Stimulated activated CD8-positive, alpha-beta memory T cell treated with anti-CD3 and anti-CD28 coated beads, Interleukin-7, amount 100 ng/mL, for 4 hours (primary cell): ENCODE data around the gene BCAS4.

Experiments
- DNase-seq, 2 donors: peaks; one replicate each; pipeline ENCODE4 v3.0.0-alpha.2; 2020; ENCODE audit warnings: low read depth in 2 of 2

The BCAS4 gene

DNA sequence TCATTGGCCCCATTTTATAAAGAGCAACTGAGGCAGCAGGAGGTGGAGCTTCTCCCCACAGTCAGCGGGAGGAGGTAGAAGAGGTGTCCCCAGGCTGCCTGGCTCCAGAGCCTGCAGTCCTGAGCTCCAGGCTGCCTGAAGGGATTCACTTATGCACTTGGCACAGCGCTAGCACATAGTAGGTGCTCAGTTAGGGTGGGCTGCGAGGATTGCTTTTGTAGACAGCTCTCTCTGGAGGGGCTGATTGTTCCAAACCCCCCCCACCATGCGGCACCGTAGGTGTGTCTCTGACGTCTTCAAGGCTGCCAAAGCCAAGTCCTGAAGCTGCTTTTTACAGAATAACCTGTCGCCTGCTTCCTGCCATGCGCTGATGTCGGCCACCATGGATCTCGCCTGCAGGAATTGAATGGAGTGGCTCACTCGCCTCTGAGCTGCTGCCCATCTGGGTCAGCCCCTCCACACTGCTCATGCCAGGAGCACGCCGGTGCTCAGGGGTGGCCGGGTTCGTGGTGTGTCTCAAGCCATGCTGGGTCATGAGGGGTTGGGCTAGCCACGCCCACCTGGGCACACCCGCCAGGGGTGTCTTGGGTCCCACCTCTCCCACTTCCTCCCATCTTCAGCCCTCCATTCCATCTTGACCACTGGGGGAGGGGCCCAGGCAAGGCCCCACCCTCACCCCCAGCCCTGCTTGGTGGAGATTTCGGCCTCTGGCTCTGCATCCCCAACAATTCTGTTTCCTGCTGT lies 59.8 kb downstream of the BCAS4 start:
- DNase-seq, result no peak

DNA sequence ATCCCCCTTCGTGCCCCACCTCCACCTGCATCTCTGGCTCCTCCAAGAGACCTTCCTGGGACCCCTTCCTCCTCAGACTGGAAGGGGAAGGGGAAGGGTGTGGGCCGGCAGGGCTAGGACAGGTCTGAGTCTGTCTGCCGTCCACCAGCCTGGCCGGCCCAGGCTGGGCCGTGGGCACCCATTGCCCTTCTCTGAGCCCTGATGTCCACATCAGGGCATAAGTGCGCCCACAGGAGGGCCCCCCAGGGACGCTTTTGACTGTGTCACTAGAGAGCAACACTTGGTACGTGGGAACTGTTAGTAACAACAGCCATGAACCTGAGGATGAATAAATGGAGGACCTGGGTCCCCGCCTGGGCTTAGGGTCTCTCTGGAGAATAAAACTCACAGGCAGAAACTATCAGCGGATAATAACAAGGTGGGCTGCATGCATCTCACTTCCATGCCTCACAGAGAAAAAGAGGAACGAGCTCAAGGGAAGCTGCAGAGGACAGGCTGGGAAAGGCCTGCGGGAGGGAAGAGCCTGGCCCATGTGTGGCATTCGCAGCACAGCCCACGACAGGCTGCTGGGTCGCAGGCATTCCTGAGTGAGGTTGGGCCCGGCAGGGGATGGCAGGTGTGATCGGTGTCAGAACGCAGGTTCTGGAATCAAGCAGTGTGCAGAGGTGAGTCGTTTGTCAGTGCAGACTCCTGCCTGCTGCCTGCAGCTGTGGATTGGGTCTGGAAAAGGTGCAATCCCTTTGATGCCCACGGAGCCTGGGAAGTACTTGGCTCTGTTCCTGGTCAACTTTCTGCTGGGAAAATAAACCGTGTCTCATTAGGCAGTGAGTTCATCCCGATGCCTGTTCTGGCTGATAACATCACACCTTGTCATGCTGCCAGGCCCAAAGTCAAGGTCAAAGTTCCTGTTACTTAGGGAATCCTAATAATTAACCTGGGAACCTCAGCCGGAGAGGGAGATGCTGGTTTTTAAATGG lies 60.9 kb downstream of the BCAS4 start:
- DNase-seq, result no peak

DNA sequence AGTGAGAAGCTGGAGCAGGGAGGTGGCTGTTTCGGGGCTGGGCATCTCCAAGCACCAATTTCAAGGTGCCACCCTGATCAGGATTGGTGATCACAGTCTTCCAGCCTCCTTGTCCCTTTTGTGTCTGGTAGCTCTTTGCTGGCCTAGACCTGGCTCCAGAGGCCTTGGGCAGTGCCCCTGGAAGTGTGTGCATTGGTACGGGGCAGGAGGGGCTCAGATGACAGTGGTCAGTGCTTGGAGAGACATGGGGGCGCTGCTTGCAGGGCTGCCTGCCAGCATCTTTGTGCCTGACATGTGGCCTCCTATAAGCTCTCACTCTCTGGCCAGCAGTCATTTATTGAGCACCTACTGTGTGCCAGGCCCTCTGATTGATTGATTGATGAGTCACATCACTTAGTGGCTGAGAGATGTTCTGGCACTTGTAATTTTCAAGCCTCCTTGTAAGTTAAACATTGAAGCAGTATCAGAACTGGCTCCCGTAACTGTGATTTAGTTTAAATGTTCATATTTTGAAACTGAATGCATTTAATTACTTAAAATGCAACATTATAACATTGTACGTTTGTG lies 61.7 kb downstream of the BCAS4 start:
- no peak for DNase-seq

- no peak for DNase-seq
These were observed 62.5 kb downstream of the BCAS4 start for GRCh38 chr20:50857348-50857747.

DNA sequence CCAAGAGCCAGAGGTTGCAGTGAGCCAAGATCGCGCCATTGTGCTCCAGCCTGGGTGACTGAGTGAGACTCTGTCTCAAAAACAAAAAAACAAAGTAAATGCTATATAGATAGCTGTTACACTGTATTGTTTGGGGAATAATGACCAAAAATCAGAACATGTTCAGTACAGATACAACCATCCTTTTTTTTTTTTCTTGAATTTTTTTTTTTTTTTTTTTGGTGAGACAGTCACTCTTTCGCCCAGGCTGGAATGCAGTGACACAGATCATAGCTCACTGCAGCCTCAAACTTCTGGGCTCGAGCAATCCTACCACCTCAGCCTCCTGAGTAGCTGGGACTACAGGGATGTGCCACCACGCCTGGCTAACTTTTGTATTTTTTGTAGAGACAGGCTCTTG lies 63.7 kb downstream of the BCAS4 start:
- no peak for DNase-seq

DNA sequence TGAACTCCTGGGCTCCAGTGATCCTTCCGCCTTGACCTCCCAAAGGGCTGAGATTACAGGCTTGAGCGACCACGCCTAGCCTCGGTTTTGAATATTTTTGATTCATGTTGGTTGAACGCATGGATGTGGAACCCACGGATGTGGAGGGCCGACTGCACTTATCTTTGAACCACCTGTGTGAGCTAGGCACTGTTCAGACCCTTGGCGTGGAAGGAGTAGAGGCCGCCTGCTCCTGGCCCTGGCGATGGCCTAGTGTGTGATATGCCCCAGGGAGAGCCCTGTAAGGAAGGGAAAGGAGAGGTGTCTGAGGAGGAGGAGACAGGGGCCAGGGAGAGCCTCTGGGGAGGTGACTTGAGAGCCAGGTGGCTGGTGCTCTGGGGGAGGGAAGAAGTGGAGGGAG lies 64.3 kb downstream of the BCAS4 start:
- no peak for DNase-seq

- no peak for DNase-seq
These were observed 66.2 kb downstream of the BCAS4 start for GRCh38 chr20:50861012-50861411.

DNA sequence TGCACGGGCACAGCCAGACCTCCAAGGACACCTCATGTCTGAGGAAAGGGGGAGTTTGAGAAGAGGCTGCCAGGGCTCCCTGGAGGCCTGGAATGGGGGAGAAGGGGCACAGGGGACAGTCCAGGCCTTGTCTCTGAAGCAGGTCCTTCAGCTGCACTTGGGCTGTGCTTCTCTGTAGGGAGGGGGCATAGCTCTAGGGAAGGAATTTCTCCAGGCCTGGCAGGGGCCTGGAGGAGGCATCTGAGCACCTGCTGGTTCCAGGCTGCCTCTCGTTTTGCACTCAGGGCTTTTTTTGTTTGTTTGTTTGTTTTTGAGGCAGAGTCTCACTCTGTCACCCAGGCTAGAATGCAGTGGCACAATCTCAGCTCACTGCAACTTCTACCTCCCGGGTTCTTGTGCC lies 67.7 kb downstream of the BCAS4 start:
- no peak for DNase-seq

GRCh38 chr20:50865114-50865513 lies 70.3 kb downstream of the BCAS4 start:
- DNase-seq, result no peak

DNA sequence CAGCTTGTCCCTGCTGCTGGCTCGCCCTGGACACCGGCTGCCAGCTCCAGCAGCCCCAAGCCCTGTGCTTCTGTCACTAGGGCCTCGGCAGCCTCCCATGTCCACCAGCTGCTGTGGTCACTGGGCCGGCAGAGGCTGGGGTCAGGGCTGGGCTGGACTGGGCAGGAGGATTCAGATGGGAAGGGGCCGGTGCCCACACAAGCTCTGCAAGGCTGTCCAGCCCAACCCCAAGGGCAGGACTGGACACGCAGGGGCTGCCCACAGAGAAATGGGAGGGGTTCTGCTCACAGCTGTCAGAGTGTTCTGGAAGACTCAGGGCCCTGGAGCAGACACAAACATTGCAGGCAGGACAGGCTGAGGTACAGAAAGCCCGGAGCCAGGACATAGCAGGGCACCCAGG lies 70.7 kb downstream of the BCAS4 start:
- DNase-seq, result no peak

DNA sequence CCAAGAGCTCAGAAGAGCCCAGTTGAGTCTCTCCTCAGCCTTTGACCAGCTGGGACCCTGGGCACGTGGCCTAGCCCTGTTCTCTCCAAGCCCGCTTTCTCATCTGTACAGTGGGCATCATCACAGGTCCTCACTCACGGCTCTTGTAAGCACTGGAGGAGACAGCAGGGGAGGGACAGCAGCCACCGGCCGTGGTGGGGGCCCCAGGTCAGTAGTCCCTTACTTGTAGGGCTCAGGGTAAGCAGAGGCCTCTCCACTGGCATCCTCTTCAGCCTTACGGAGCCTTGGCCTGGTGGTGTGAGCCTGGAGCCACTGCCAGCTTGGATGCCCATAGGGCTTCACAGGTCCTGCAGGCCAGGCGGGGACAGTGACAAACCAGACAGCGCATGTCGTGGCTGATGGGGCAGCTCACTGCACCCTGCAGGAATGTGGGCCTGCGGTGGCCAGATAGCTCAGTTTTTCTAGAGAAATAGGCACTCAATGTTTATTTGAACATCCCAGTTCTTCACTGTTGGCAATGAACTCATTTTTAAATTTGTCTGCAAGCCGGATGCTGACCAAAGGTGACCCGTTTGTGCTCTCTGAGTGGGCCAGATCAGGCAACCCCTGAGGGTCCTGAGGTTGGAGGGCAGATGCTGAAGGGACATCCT lies 71.3 kb downstream of the BCAS4 start:
- DNase-seq, result no peak

DNA sequence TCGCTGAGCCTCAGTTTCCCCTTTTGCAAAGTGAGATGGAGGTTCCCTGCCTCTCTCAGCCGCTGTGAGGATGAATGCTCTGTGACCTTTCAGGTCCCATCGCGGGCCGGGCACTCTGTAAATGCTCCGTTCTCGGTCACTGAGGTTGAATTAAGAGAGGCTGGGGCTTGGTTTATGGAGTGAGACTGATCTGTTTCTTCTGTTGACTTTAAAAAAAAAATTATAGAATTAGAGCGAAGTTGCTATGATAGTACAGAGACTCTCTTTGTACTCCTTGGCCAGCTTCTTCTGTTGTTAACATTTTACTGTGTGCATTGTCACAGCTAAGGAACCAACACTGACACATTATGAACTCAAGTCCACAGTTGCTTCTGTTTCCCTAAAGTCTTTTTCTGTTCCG lies 72.0 kb downstream of the BCAS4 start:
- no peak for DNase-seq

DNA sequence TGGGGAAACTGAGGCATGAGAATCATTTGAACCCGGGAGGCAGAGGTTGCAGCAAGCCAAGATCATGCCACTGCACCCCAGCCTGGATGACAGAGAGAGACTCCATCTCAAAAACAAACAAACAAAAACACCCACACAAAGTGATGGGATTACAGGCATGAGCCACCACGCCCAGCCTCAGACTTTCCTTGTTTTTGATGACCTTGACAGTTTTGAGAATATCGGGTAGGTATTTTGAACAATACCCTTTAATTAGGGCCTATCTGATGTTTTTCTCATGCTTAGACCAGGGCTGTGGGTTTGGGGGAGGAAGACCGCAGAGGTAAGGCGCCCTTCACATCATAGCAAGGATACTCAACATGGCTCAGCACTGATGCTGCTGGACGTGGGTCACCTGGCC lies 72.9 kb downstream of the BCAS4 start:
- no peak for DNase-seq

GRCh38 chr20:50868509-50869495 lies 73.9 kb downstream of the BCAS4 start:
- DNase-seq, result no peak

GRCh38 chr20:50870561-50871161 lies 75.8 kb downstream of the BCAS4 start:
- no peak for DNase-seq

- DNase-seq, result no peak
These were observed 77.9 kb downstream of the BCAS4 start for GRCh38 chr20:50872560-50873425.

DNA sequence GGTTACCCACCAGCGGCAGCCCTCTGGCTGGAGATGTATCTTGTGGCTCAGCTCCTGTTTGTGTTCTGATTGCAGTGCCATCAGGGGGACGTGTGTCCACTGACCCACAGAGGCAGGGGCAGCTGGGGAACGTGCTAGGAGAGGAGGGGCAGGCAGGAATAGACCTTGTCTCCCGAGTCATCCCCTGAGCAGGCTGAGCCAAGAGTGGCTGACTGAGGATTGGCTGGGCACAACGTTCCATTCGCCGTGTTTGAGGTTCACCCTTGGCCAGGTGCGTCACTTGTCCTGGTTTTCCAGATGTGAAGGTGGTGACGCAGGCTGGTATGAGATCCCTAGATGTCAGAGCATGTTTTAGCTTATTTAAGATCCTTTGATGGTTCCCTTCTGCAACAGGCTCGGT lies 78.7 kb downstream of the BCAS4 start:
- no peak for DNase-seq

DNA sequence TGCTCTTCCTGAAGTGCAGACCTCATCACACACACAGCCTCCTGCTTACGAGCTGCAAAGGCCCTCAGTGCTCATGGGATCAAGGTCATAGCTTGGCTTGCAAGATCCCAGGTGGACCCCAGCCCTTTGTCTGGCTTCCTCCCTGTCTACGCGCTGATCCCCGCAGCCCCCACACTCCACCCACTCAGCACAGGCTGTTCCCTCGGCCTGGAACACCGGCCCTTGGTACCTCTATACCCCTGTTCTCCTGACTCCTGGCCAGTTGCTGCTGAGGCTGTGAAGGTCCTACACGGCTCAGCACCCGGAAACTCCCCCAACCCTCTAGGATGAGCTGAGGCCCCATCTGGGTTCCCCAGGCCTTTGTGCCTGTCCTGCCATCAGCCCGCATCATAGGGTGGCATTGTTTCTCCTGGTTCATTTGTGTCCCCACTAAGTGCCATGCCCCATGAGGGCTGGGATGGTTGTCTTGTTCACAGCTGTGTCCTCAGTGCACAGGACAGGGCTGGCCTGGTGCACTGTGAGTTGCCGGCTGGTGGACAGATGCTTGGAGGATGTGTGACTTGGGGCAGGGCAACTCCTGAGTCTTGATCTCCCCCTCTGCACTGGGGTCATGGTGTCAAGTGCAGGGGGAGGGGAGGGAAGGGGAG lies 79.4 kb downstream of the BCAS4 start:
- no peak for DNase-seq
